Endometrial microvascular endothelial cells (primary cell): Measurements from ENCODE around the gene PNLIPRP1. TPM values are rescaled to one million over a fixed set of nuclear protein-coding genes. Genes with fewer than 3 reads are reported as not detected.

Source experiments
- in situ Hi-C: cut with HindIII; loops from 2 replicates; pipeline ENCODE4 v1.10.0; 2017; ENCODE audit warnings: low sequenced_read_pairs, low pct_unique_long_range_greater_than_20kb; ENCODE audit errors: inconsistent ontology term
- total RNA-seq: library from RNA; depleted of rRNA; stranded (reverse); fragments of >200 nt; gene quantifications from one replicate; pipeline ENCODE4 v1.2.3, GENCODE V29; 2015; ENCODE audit errors: inconsistent ontology term

PNLIPRP1 gene
- not detected for total RNA-seq

DNA sequence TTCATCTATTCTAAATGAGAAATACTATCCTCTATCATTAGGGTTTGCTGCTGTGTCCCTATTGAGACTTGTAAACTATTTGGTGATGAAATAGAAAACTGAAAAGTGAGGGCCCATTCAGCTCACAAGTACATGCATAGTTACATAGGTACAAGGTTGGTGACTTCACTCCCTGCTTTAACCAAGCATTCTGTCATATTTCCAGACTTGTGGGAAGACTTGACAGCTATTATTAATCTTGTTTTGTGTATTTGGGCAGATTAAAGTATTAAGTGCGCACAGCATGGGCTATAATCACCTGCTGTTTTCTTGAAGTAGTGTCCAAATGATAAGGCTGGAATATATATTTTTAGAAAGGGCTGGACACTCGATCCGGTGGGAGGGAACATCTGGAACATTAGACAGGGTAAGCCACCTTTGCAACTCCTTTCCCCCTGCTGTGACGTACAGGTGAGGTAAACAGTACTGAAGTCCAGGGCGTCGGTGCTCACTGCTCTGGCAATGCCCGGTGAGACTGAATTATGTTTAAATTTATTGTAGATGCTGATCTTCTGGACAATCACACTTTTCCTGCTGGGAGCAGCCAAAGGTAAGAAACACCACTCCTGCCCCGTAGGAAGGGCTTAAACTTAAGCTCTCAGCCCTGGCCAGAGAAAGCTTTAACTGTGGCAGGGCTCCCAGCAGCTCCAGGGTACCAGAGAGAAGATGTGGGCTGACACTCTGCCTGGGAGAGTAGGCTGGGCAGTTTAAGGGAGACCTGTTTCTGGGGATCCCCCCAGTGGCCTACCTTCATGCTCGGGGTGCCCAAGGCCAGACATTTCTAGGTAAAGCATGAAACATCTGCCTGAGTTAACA, at the start of gene PNLIPRP1:
PNLIPRP1 (plus strand) TSS at position 370 of the 855 bp plus-strand sequence; CDS start at position 541, 171 bp downstream.
- in situ Hi-C loops: no loop called here

DNA sequence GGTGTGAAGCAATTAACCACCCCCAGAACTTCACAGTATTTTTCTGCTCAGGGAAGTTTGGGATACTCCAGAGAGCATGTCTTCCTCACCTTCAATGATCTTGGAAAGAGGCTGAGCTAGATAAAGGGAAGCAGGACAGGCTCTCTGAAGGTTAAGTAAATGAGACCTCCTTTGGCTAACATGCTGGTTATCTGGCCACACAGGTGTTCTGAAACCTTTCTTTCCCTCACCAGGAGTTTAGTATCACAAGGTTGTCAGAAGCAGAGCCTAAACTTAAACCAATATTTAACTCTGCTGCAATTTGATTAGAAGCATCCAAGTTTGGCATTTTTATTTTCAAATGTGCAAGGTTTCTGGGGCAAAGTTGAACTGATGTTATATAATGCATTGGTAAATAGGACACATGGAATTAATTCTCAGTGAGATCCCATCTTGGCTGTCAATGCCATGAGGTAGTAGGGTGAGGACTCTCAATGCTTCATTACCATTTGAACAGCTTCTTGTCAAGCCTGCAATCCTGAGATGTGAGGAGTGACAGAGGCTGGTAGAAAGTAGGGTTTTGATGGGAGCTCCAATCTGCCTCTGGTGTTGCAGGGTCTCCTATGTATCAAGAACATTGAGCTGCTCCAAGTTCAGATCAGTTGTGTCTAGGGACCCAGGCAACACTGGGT, 48.6 kb upstream of the PNLIPRP1 start:
- in situ Hi-C loops: no loop called here

DNA sequence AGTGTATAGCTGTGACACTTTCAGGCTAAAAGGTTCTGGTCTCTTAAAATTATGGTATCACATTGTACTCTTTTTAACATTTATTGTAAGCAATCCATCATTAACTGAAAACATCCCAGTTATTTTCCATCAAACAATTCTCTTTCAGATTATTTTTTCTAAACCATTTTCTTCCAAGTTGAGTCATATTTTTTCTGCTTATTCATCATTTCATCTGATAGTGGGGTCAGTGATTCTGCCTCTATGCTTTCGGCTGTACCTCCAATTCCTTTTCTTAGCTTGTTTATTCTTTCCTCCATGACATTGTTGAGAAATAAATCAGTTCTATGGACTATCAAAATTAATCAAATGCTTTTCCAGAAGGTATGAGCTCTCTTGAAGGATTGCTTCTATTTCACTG, 45.6 kb upstream of the PNLIPRP1 start:
- in situ Hi-C loops: no loop called here

DNA sequence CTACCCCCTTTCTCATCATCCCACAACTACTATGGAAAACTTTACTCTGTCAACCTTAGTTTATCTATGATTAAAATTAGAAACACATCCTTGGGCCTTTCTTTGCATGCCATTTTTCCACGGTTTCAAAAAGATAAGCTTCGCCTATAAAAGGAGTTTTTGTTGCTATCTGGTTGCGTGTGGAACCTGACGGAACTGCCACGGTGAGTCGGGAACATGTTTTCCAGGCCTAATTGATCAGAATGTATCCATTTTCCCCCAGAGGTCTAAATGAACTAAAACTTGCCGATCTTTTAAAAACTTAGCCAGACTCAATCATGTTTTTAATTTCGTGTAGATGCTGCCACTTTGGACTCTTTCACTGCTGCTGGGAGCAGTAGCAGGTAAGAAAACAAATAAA, 45.0 kb upstream of the PNLIPRP1 start, which contains the start of gene PNLIP:
PNLIP (plus strand) TSS at position 176 of the 400 bp plus-strand sequence; CDS start at position 338, 162 bp downstream.
- in situ Hi-C loops: no loop called here

DNA sequence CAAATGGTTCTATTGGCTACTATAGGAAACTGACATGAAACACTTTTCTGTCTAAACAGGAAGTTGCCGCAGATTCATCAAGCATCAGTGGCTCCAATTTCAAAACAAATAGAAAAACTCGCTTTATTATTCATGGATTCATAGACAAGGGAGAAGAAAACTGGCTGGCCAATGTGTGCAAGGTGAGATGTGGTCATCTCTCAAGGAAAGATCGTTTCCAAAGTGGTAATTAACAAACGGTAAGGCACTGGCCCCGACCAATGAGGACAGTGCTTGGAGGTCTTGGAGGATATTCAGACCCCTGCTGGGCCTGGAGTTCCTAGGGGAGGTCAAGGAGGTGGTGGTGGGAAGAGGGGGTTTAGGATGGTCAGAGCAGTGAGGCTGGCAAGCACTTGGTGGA, 42.5 kb upstream of the PNLIPRP1 start:
- in situ Hi-C loops: no loop called here

DNA sequence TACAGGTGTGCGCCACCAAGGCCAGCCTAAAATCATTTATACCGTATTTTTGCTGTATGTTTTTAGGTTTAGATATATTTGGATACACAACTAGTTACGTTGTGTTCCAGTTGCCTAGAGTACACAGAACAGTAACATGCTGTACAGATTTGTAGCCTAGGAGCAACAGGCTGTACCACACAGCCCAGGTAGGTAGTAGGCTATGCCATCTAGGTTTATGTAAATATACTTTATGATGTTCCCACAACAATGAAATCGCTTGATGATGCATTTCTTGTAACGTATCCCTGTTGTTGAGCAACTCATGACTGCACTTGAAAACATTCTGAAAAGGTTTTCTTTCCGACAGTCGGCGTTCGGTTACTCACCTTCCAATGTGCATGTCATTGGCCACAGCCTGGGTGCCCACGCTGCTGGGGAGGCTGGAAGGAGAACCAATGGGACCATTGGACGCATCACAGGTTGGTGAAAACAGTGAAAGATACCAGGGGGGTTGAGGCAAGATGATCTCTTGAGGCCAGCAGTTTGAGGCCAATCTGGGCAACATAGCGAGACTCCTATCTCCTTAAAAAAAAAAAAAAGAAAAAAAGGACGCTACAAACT, 37.3 kb upstream of the PNLIPRP1 start:
- in situ Hi-C loops: no loop called here

DNA sequence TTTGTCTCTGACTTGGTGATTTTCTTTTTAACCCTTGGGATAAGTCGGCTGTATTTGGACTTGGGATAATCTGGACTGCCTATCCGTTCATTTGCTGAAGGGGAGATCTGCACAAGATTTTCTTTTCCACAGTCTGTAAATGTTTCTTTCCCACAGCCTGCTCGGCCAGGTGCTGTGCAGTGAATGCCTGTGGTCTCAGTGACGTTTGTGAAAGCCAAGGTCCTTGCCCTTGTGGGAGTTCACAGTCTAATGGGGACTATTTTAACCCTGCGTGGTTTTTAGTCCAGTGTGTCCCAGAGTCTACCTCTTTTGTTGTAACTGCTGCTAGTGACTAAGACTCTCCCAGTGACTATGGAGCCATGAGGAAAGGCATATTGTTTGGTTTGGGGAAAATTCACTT, 36.1 kb upstream of the PNLIPRP1 start:
- in situ Hi-C loops: no loop called here

DNA sequence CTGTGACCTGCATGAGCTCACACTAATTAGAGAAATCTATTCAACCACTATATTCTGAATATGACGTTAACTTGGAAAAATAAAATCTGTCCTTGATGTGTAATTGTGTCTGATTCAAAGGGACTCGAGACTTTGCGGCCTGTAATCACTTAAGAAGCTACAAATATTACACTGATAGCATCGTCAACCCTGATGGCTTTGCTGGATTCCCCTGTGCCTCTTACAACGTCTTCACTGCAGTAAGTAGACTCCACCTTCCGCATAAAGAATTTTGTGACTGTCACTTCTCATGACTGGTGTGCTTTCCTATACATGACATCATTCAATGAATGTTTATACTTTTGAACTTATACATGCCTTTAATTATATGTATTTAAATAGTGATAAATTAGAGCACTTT, 34.9 kb upstream of the PNLIPRP1 start:
- in situ Hi-C loops: no loop called here

DNA sequence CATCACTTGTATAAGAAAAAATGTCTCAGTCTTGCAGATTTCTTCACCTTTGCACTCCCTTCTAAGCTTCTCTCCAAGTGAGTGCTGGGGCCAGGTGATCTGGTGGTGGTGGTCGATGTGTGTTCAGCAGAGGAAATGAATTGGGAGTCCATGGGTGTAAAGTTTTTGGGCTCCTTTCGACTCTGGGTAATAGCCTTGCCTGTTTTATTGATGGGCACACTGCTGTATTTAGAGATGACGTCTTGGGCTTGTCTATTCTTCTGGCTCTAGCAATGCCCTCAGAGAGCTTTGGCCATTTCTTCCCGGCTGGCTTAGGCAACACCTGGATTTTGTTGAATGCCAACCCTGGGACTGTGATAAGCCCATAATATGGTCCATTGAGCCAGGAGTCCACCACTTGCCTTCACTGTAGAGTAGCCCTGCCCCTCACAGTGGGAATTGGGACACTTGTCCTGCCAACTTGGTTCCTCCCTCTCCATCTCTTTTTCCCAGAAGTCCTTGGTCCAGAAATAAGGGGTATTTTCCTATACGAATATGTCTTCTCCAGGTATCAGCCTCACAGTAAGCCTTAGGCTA, 33.4 kb upstream of the PNLIPRP1 start:
- in situ Hi-C loops: no loop called here

DNA sequence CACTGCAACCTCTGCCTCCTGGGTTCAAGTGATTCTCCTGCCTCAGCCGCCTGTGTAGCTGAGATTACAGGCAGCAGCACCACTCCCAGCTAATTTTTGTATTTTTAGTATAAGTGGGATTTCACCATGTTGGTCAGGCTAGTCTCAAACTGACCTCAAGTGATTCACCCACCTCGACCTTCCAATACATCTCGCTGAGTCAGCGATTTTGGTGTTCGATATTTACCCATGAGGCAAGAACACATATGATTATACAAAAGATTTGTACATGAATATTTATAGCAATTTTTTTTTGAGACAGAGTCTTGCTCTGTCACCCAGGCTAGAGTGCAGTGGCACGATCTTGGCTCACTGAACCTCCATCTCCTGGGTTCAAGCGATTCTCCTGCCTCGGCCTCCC, 25.2 kb upstream of the PNLIPRP1 start:
- in situ Hi-C loops: no loop called here

DNA sequence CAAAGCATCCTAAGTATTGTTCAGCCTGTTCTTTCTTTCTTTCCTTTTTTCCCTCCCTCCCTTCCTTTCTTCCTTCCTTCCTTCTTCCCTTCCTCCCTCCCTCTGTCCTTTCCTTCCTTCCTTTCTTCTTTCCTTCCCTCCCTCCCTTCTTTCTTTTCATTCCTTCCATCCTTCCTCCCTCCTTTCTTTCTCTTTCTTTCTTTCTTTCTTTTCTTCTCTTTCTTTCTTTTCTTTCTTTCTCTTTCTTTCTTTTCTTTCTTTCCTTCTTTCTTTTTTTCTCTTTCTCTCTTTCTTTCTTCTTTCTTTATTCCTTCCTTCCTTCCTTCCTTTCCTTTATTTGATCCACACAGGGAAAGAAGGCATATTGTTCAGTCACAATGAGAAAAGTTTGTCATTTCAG, 23.8 kb upstream of the PNLIPRP1 start:
- in situ Hi-C loops: no loop called here

DNA sequence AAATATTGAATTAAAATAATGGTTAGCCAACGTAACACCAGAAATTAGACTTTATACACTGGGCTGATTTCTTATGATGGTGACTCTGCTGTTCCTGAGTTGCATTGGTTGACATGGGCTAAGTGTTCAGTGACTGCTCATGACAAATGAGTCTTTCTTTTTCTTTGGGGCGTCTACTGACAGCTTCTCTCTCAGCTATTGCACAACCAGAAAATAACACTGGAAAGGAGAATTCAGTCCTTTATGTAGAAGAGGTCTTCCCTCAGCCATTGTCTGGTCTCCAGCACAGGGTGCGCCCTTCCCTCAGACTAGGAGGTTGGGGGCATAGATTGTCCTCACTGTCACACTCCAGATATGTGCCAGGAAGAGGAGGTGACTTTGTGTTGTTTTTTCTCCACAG, 23.4 kb upstream of the PNLIPRP1 start:
- in situ Hi-C loops: no loop called here

DNA sequence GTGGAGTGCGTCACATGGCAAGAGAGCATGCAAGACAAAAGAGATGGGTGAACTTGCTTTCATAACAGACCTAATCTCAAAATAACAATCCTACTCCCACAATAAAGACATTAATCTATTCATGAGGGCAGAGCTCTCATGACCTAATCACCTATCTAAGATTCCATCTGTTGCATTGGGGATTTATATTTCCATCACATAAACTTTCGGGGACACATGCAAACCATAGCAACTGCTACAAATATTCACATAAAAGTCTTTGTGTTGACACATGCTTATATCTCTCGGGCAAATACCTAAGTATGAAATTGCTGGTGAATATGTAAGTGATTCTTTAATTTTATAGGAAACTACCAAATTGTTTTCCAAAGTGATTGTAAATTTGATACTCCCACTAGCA, 16.0 kb upstream of the PNLIPRP1 start:
- in situ Hi-C loops: no loop called here

DNA sequence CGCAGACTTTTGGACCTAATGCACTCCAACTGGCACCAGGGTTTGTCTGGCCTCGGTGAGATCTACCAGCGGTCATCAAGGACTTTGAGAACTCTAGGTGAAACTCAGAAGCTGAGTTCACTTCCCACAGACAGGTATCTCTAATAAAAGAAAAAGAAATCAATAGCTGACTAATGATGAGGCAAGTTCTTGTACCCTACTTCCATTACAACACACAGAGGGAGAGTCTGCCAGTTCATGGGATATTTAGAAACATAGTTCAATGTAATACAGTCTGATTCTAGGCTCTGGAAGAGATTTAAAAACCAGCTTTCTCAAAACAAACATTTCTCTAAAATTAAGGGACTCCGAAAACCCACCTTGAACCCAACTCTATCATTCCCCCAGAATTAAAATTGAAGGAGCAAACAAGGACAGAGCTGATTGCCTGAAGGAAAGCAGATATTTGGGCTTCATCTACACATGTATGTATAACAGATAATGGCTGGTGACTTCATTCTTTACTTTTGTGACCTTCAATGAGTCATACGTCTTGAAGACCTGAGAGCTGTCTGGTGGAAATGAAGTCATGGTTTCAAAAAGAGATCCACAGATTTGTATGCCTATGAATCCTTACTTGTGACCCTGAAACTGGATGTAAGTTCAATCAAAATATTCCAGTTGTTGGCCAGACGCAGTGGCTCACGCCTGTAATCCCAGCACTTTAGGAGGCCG, 2.7 kb upstream of the PNLIPRP1 start:
- in situ Hi-C loops: no loop called here

DNA sequence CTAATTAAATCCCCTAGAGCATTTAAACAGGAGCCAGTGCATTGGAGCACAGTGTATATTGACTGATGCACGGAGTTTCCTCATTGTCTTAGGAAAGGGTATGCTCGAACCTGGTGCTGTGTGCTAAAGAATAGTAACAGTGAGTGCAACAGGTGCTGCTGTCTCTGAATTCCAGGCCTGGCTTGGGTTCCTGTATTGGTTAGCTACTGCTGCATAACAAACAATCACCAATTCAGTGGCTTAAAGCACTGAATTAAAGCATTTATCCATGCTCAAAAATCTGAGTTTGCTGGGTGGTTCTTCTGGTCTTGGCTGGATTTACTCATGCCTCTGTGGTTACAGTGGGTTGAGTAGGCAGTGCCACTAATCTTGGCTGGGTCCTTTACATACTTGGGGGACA, 1.8 kb upstream of the PNLIPRP1 start:
- in situ Hi-C loops: no loop called here

DNA sequence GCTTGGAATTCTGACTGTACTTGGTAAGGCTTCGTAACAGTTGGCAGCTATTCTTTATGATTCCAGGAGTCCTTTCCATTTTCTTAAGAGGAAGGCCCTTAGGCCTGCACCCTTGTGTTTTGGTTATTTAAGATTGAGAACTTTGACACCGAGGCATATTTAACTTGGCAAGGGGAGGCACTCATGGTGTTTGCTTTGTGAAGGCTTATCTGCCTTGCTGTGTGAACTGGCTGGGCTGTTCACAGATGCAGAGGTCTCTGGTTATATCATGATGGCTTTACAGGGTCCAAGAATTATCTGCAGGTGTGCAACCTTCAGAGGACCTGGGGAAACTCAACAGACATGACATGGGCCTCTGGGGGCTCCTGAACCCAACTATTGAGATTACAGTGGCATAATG, 833 bp upstream of the PNLIPRP1 start:
- in situ Hi-C loops: no loop called here

DNA sequence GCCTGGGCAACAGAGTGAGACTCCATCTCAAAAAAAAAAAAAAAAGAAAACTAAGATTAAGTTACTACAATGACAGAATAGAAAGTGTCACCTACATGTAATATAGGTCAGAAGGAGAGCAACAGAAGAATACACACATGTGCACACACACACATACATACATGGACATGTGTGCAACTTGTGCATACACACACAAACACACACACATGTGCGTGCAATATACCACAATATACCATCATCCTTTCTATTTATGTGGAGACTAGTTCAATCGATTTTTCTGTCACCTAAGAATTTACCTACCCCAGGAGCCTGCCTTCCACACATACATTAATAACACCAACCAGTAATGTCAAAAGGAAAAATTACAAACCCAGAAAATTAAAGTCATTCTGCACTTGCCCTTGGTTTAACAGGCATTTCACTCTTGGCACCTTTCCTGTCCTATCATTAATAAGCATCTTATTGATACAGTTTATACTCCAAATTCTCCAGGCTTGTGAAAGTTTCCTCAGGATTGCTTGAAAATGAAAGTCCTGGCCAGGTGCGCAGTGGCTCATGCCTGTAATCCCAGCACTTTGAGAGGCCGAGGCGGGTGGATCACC, 2.5 kb downstream of the PNLIPRP1 start:
- in situ Hi-C loops: no loop called here

DNA sequence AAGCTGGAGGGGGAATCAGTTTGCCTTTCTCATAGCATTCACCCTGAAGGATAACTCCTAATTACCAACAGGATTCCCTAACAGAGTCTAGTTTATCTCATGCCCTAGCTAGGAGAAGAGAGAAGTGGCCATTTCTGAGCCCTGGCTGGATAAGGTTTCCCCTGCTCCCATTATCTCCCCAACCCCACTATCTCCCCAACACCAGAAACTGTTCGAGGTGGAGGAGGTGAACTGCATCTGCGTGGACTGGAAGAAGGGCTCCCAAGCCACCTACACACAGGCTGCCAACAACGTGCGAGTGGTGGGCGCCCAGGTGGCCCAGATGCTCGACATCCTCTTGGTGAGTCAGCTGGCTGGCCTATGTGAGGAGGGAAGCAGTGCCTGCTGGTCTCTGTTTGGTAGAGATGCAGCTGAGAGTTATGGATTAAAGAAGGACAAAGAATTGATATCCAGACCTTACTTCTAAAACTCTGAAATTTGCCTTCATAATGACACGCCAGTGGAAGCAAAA, 3.8 kb downstream of the PNLIPRP1 start:
- in situ Hi-C loops: no loop called here
